H1 (cell line): ENCODE data around the gene SELPLG. TPM values are rescaled to one million over a fixed set of nuclear protein-coding genes. Genes with fewer than 3 reads are reported as not detected.

ENCODE experiments used
- CTCF ChIA-PET: fragments of 300-600 bp; sonication (Branson Sonifier 250); formaldehyde crosslinking; loops from one replicate; lab custom pipeline; 2021; ENCODE audit not compliant: partially characterized antibody; lab: Charles Lee
- POLR2A ChIA-PET: fragments of 300-600 bp; sonication (Branson Sonifier 250); formaldehyde crosslinking; loops from one replicate; lab custom pipeline; 2021; ENCODE audit warnings: inconsistent platforms; ENCODE audit not compliant: partially characterized antibody; lab: Charles Lee
- DNase-seq, 2 experiments: peaks; one replicate each; pipeline versions ENCODE4 v3.0.0 to v3.0.0-alpha.2; 2010 to 2022; ENCODE audit warnings: low spot score in 2 of 2, low read depth in 1 of 2, mixed read lengths in 1 of 2
- FAIRE-seq: peaks from 2 replicates; lab custom pipeline; 2011; peaks lifted over from hg19 to GRCh38; lab: Jason Lieb, UNC
- H2AFZ ChIP-seq: 2 replicates; pipeline ENCODE4 v1.8.1; 2012; ENCODE audit warnings: low read length, inconsistent platforms
- H2AK5ac ChIP-seq: 2 replicates; pipeline ENCODE4 v1.6.1; 2013; ENCODE audit warnings: low read depth, low read length
- H2BK120ac ChIP-seq: replicated peaks from 2 replicates; pipeline ENCODE3; 2013; ENCODE audit warnings: low read depth, low read length, inconsistent platforms
- H2BK12ac ChIP-seq: 2 replicates; pipeline ENCODE4 v1.6.1; 2013; ENCODE audit warnings: low read depth, low read length
- H2BK15ac ChIP-seq: 2 replicates; pipeline ENCODE4 v1.6.1; 2013; ENCODE audit warnings: low read length
- H2BK20ac ChIP-seq: 2 replicates; pipeline ENCODE4 v1.6.1; 2013; ENCODE audit warnings: low read length
- H2BK5ac ChIP-seq: 2 replicates; pipeline ENCODE4 v1.6.1; 2013; ENCODE audit warnings: low read depth, low read length
- H3K14ac ChIP-seq: 2 replicates; pipeline ENCODE4 v1.6.1; 2013; ENCODE audit warnings: inconsistent platforms; ENCODE audit not compliant: insufficient read length
- H3K18ac ChIP-seq: 2 replicates; pipeline ENCODE4 v1.6.1; 2013; ENCODE audit warnings: low read length; ENCODE audit errors: extremely low read depth
- H3K23ac ChIP-seq: 2 replicates; pipeline ENCODE4 v1.6.1; 2013; ENCODE audit warnings: inconsistent platforms; ENCODE audit not compliant: insufficient read length
- H3K23me2 ChIP-seq: 2 replicates; pipeline ENCODE4 v1.6.1; 2013; ENCODE audit warnings: low read depth, low read length
- H3K27ac ChIP-seq: 2 replicates; pipeline ENCODE4 v1.6.1; 2011; ENCODE audit warnings: low read depth, low read length, inconsistent platforms
- H3K27me3 ChIP-seq, 4 experiments: replicated peaks in 1 of 4; 1 replicate in 1 of 4; 2 replicates in 3 of 4; pipeline versions ENCODE4 v1.6.1 to v1.8.1; 2011 to 2013; ENCODE audit warnings: low read length in 3 of 4, mild to moderate bottlenecking in 3 of 4, inconsistent platforms in 2 of 4, mixed read lengths in 2 of 4, moderate library complexity in 1 of 4; ENCODE audit not compliant: control insufficient read depth in 3 of 4, insufficient read depth in 3 of 4; ENCODE audit errors: extremely low read depth in 1 of 4
- H3K36me3 ChIP-seq, 4 experiments: 2 replicates each; pipeline versions ENCODE4 v1.6.1 to v1.8.1; 2011 to 2013; ENCODE audit warnings: mild to moderate bottlenecking in 4 of 4, low read length in 3 of 4, moderate library complexity in 2 of 4, control low read depth in 1 of 4, inconsistent platforms in 1 of 4; ENCODE audit not compliant: insufficient read depth in 4 of 4, control insufficient read depth in 2 of 4
- H3K4ac ChIP-seq: replicated peaks from 2 replicates; pipeline ENCODE3; 2013; ENCODE audit warnings: low read length, low read depth, mixed read lengths, inconsistent platforms; ENCODE audit not compliant: insufficient read length
- H3K4me1 ChIP-seq, 4 experiments: replicated peaks in 1 of 4; 1 replicate in 1 of 4; 2 replicates in 3 of 4; pipeline versions ENCODE4 v1.6.1 to v1.8.1; 2011 to 2013; ENCODE audit warnings: low read length in 3 of 4, inconsistent platforms in 2 of 4, mixed read lengths in 1 of 4; ENCODE audit not compliant: insufficient read depth in 4 of 4, control insufficient read depth in 3 of 4
- H3K4me2 ChIP-seq, 2 experiments: 2 replicates each; pipeline versions ENCODE4 v1.6.1 to v1.8.1; 2011 to 2013; ENCODE audit warnings: low read depth in 2 of 2, low read length in 2 of 2, control low read depth in 1 of 2, inconsistent platforms in 1 of 2, mild to moderate bottlenecking in 1 of 2; ENCODE audit not compliant: insufficient read depth in 1 of 2
- H3K4me3 ChIP-seq, 4 experiments: fragments of 200-600, 300-600 bp in 1 of 4; sonication (generic), shearing (Covaris generic), sonication (Bioruptor Twin) in 1 of 4; 2 replicates each; pipeline versions ENCODE4 v1.5.1 to v1.8.1; 2011 to 2016; ENCODE audit warnings: low read length in 4 of 4, low read depth in 3 of 4, control low read depth in 2 of 4, inconsistent platforms in 2 of 4, mild to moderate bottlenecking in 2 of 4, mixed read lengths in 1 of 4, moderate library complexity in 1 of 4; ENCODE audit not compliant: insufficient read depth in 2 of 4; ENCODE audit errors: extremely low read depth in 1 of 4
- H3K56ac ChIP-seq: replicated peaks from 2 replicates; pipeline ENCODE3; 2013; ENCODE audit warnings: low read depth, mild to moderate bottlenecking, mixed read lengths, low read length, inconsistent platforms; ENCODE audit not compliant: insufficient read length
- H3K79me1 ChIP-seq: 2 replicates; pipeline ENCODE4 v1.6.1; 2013; ENCODE audit warnings: low read depth, low read length, control low read depth
- H3K79me2 ChIP-seq, 2 experiments: 2 replicates each; pipeline versions ENCODE4 v1.6.1 to v1.8.1; 2012 to 2013; ENCODE audit warnings: low read length in 2 of 2, mild to moderate bottlenecking in 2 of 2, inconsistent platforms in 1 of 2; ENCODE audit not compliant: insufficient read depth in 2 of 2, control insufficient read depth in 1 of 2
- H3K9ac ChIP-seq, 4 experiments: replicated peaks in 1 of 4; 1 replicate in 1 of 4; 2 replicates in 3 of 4; pipeline versions ENCODE4 v1.6.1 to v1.8.1; 2011 to 2013; ENCODE audit warnings: low read depth in 3 of 4, low read length in 3 of 4, control low read depth in 2 of 4, mild to moderate bottlenecking in 2 of 4, moderate library complexity in 2 of 4, inconsistent platforms in 1 of 4; ENCODE audit errors: extremely low read depth in 1 of 4
- H3K9me3 ChIP-seq, 2 experiments: 2 replicates each; pipeline versions ENCODE4 v1.6.1 to v1.8.1; 2012 to 2013; ENCODE audit warnings: mild to moderate bottlenecking in 2 of 2, moderate library complexity in 2 of 2, control low read depth in 1 of 2, inconsistent platforms in 1 of 2, low read depth in 1 of 2, low read length in 1 of 2, mixed read lengths in 1 of 2; ENCODE audit not compliant: insufficient read depth in 2 of 2
- H4K20me1 ChIP-seq, 2 experiments: replicated peaks in 1 of 2; 2 replicates each; pipeline versions ENCODE3 to v1.8.1; 2011 to 2013; ENCODE audit warnings: inconsistent platforms in 2 of 2, low read length in 2 of 2, mild to moderate bottlenecking in 1 of 2; ENCODE audit not compliant: insufficient read depth in 2 of 2, control insufficient read depth in 1 of 2
- H4K5ac ChIP-seq: 2 replicates; pipeline ENCODE4 v1.6.1; 2013; ENCODE audit warnings: low read length, low read depth, mixed read lengths, inconsistent platforms; ENCODE audit not compliant: insufficient read length
- H4K8ac ChIP-seq: 2 replicates; pipeline ENCODE4 v1.8.0; 2013; ENCODE audit warnings: mild to moderate bottlenecking, moderate library complexity, low read length, inconsistent platforms; ENCODE audit not compliant: insufficient read depth; ENCODE audit errors: extremely low read depth
- H4K91ac ChIP-seq: replicated peaks from 2 replicates; pipeline ENCODE3; 2013; ENCODE audit warnings: low read length, mixed read lengths, inconsistent platforms; ENCODE audit not compliant: insufficient read length
- CEBPB ChIP-seq: IDR thresholded peaks from 2 replicates; pipeline ENCODE4 v1.6.1; 2012; ENCODE audit warnings: low read depth, low read length
- MAX ChIP-seq: IDR thresholded peaks from 2 replicates; pipeline ENCODE4 v1.6.1; 2012; ENCODE audit warnings: inconsistent platforms
- WGBS, 2 experiments: shearing (Covaris generic) in 1 of 2; methylation state at CpG; one replicate each; pipeline versions ENCODE4 v1.1.6 to v1.1.7; 2013 to 2015; ENCODE audit warnings: low lambda C conversion rate in 2 of 2, mixed read lengths in 2 of 2, inconsistent platforms in 1 of 2, low coverage in 1 of 2, missing lambda C conversion rate in 1 of 2; ENCODE audit not compliant: insufficient replicate concordance in 2 of 2, insufficient coverage in 1 of 2, insufficient read length in 1 of 2; ENCODE audit errors: extremely low coverage in 1 of 2, missing lambda C conversion rate in 1 of 2; 5-methylcytosine and 5-hydroxymethylcytosine counted together
- polyA plus RNA-seq, 7 experiments: library from polyadenylated mRNA; depleted of rRNA in 3 of 7; stranded (reverse) in 5 of 7; unstranded in 2 of 7; fragments of >200 nt in 5 of 7; fragments of 200-250 nt in 2 of 7; gene quantifications; 1 replicate in 5 of 7; 2 replicates in 1 of 7; 4 replicates in 1 of 7; pipeline versions ENCODE4 v1.2.1 to v1.2.3, GENCODE V29; 2011 to 2013; ENCODE audit warnings: missing spikeins in 2 of 7, mixed read lengths in 2 of 7
- total RNA-seq: library from RNA; stranded (reverse); fragmentation: NEBNext Ultra II Directional; extraction: Animal tissue kit (Norgen Biotek cat#: 25700); gene quantifications from 2 replicates; pipeline ENCODE4 v1.2.1, GENCODE V29; 2021

The SELPLG gene
- total and polyA plus RNA-seq, 2 of the 8 experiments (the other 6 are each of a cell fraction or from before 2014, with no cell fraction given), result 0.18 TPM; not detected in 1

GRCh38 chr12:108635201-108635996, 1.7 kb upstream of the SELPLG start:
- Histone ChIP-seq H3K4me2 (peak overlapping the region; percentile 9 to 17; a peak in 1 of 4 replicates), H2AK5ac (peak overlapping the region; percentile 29; the same call in 1 of the 2 replicates), H3K9me3 (no peaks in the 10 kb centered on the region), H4K91ac (peak overlapping the region; percentile 8), H2BK20ac (peak overlapping the region; percentile 92), H2BK12ac (peak overlapping the region; percentile 92), H3K56ac (no peak overlapping the region), H3K23me2 (no peaks in the 10 kb centered on the region), H3K36me3 (no peaks in the 10 kb centered on the region), H3K23ac (no peak overlapping the region), H2BK120ac (peak overlapping the region; percentile 31), H4K20me1 (no peaks in the 10 kb centered on the region)
- DNase-seq, result no peak
- CTCF ChIA-PET, result interaction anchor here (0.6 to 10.0 kb wide), 8 partner anchors 12 to 573 kb away, joined by 3 to 90 read pairs (median 3); no protein-coding TSS in a partner anchor
- POLR2A ChIA-PET, result interaction anchor here (0.7 to 1.5 kb wide), 4 partner anchors 9 to 95 kb away, joined by 3 to 4 read pairs (median 4); no protein-coding TSS in a partner anchor
- WGBS, 2 experiments, result 65% methylated on average over 15 of the region's 15 CpGs; no CpG with 5 or more reads in 1 of the 2 experiments
- peak; percentile 41; the same call in 1 of the 2 replicates for TF ChIP-seq MAX
- no peak for TF ChIP-seq CEBPB
- TF ChIP-seq, all 59 proteins: peak for 1
- Histone ChIP-seq H3K14ac (no peak overlapping the region), H3K79me1 (no peaks in the 10 kb centered on the region), H3K27ac (0 out of 2 replicates have a peak overlapping the region, but pooled peaks have one; percentile 44), H3K9ac (no peak overlapping the region), H2AFZ (peak overlapping the region; percentile 43), H2BK15ac (peak overlapping the region; percentile 32; the same call in 1 of the 2 replicates), H3K4ac (peak overlapping the region; percentile 53), H3K27me3 (no peaks in the 10 kb centered on the region), H2BK5ac (peak overlapping the region; percentile 29; the same call in 1 of the 2 replicates), H3K4me3 (no peak overlapping the region), H4K8ac (no peak overlapping the region), H3K79me2 (no peaks in the 10 kb centered on the region), H4K5ac (no peak overlapping the region), H3K4me1 (peaks cover 18 to 43% (median 25%) of the 10 kb centered on the region in 4 experiments), H3K18ac (peak overlapping the region; percentile 93)
- FAIRE-seq, result no peak
